GM12864 (cell line): ENCODE data around the gene PLCB4.

Source experiments
- DNase-seq: peaks from one replicate; pipeline ENCODE4 v3.0.0-alpha.2; 2011; ENCODE audit warnings: low read depth
- H3K4me3 ChIP-seq: 2 replicates; pipeline ENCODE4 v1.5.1; 2011; ENCODE audit warnings: mild to moderate bottlenecking, low read depth, low read length, control low read depth
- TF ChIP-seq, protein P1 (sequence below): IDR thresholded peaks from 2 replicates; pipeline ENCODE4 v1.5.1; 2011; ENCODE audit warnings: low read depth, mild to moderate bottlenecking, moderate library complexity, low read length, control low read depth, inconsistent platforms; ENCODE audit errors: missing control alignments

The PLCB4 gene

DNA sequence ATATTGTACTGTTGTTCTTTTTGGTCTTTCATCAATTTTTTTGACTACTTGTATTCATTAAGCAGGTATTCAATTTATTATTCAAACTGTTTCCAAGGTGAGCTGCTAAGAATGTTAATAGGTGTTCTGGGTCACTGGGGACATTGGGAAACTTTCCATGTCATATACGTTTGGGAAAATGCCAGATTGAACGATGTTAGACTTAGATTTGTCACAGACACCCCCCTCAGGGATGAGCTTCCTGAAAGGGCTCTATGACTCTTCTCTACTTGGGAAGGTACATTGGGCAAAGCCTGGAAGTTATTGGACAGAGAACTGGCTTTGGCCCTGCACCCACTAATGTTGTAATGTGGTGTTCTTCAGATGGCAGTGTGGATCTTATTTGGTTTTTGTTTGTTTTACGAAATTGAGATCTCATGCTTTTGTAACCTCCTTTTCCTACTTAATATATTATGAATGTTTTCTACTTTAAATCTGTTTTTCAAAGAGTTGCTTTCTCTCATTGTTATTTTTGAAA, 42.1 kb downstream of the PLCB4 start:
- no peak overlapping the region for H3K4me3 ChIP-seq
- no peak for DNase-seq
- TF ChIP-seq, protein P1, sequence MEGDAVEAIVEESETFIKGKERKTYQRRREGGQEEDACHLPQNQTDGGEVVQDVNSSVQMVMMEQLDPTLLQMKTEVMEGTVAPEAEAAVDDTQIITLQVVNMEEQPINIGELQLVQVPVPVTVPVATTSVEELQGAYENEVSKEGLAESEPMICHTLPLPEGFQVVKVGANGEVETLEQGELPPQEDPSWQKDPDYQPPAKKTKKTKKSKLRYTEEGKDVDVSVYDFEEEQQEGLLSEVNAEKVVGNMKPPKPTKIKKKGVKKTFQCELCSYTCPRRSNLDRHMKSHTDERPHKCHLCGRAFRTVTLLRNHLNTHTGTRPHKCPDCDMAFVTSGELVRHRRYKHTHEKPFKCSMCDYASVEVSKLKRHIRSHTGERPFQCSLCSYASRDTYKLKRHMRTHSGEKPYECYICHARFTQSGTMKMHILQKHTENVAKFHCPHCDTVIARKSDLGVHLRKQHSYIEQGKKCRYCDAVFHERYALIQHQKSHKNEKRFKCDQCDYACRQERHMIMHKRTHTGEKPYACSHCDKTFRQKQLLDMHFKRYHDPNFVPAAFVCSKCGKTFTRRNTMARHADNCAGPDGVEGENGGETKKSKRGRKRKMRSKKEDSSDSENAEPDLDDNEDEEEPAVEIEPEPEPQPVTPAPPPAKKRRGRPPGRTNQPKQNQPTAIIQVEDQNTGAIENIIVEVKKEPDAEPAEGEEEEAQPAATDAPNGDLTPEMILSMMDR: no peak

GRCh38 chr20:9112541-9113515, 43.9 kb downstream of the PLCB4 start:
- TF ChIP-seq, protein P1: no peak
- no peak for DNase-seq
- no peak overlapping the region for H3K4me3 ChIP-seq

GRCh38 chr20:9114709-9115108, 45.8 kb downstream of the PLCB4 start:
- H3K4me3 ChIP-seq: no peak overlapping the region
- TF ChIP-seq, protein P1: no peak
- no peak for DNase-seq

GRCh38 chr20:9117548-9117947, 48.7 kb downstream of the PLCB4 start:
- no peak overlapping the region for H3K4me3 ChIP-seq
- DNase-seq: no peak
- TF ChIP-seq, protein P1: no peak

GRCh38 chr20:9119776-9120175, 50.9 kb downstream of the PLCB4 start:
- DNase-seq: no peak
- TF ChIP-seq, protein P1: no peak

DNA sequence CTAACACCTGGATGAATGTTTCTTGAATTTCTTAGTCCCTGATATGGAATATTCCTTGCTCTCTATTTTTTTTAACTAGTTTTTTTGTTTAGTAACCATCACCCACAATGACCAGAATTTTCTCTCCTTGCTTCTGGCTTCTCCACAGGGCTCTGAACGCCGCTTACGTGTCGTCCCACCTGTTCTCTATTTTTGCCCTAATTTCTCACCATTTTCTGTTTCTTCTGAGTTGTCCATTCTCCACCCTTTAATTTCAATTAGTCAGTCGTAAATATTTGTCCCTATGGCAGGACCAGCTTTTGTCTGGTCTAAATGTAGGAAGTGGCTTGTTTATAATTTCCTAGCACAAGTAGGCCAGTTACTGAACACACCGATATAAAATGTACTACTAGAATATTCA, 52.3 kb downstream of the PLCB4 start:
- DNase-seq: no peak
- TF ChIP-seq, protein P1: no peak

More at GRCh38 chr20:9119776-9120175, 50.9 kb downstream of the PLCB4 start:
- no peak overlapping the region for H3K4me3 ChIP-seq

More for the DNA sequence above, 52.3 kb downstream of the PLCB4 start:
- H3K4me3 ChIP-seq: no peak overlapping the region
